K562 (cell line): ENCODE data around the gene ZBTB46. TPM values are rescaled to one million over a fixed set of nuclear protein-coding genes. Genes with fewer than 3 reads are reported as not detected.

ENCODE experiments used
- ATAC-seq: fragments of 200-7000 bp; cut with Tn5 transposase; 3 replicates; pipeline ENCODE4 v1.9.1; 2020; ENCODE audit warnings: moderate library complexity
- BruUV-seq: library from RNA; stranded (reverse); fragments of 400-500 nt; replicated peaks from 2 replicates; lab custom pipeline; 2021; lab: Mats Ljungman, UMichigan
- CTCF ChIA-PET: fragments of 300-600 bp; formaldehyde crosslinking; extraction: SDS; loops from one replicate; lab custom pipeline; 2021; ENCODE audit warnings: low intra/inter-chr PET ratio; lab: Yijun Ruan, JAX
- POLR2A ChIA-PET: fragments of 300-600, 350-650 bp; sonication (Branson Sonifier 250); formaldehyde crosslinking; extraction: SDS; loops from one replicate; lab custom pipeline; 2021; ENCODE audit warnings: antibody characterized with exemption, inconsistent platforms; lab: Yijun Ruan, JAX
- DNase-seq, 4 experiments: peaks; one replicate each; pipeline versions ENCODE4 v3.0.0 to v3.0.0-alpha.2; 2011 to 2018; ENCODE audit warnings: low spot score in 3 of 4, mixed read lengths in 3 of 4; ENCODE audit errors: extremely low read depth in 1 of 4
- FAIRE-seq: peaks from 2 replicates; lab custom pipeline; 2011; peaks lifted over from hg19 to GRCh38; lab: Jason Lieb, UNC
- H2AFZ ChIP-seq: 2 replicates; pipeline ENCODE4 v1.6.0; 2011; ENCODE audit warnings: low read depth, low read length, control low read depth, inconsistent platforms
- H3K27ac ChIP-seq: fragments of 200-600 bp; 3 replicates; pipeline ENCODE4 v1.8.0; 2011; ENCODE audit warnings: low read depth, mild to moderate bottlenecking, control low read depth, inconsistent platforms, low read length, moderate library complexity, mixed read lengths; ENCODE audit errors: extremely low read depth
- H3K27me3 ChIP-seq, 2 experiments: fragments of 300-600 bp in 1 of 2; 2 replicates in 1 of 2; 3 replicates in 1 of 2; pipeline versions ENCODE4 v1.6.0 to v1.8.0; 2011; ENCODE audit warnings: inconsistent platforms in 2 of 2, low read length in 2 of 2, mild to moderate bottlenecking in 1 of 2, mixed read lengths in 1 of 2, moderate library complexity in 1 of 2; ENCODE audit not compliant: control insufficient read depth in 2 of 2, insufficient read depth in 2 of 2
- H3K36me3 ChIP-seq: fragments of 300-600 bp; 3 replicates; pipeline ENCODE4 v1.8.0; 2011; ENCODE audit warnings: mild to moderate bottlenecking, low read length, inconsistent platforms; ENCODE audit not compliant: control insufficient read depth, insufficient read depth
- H3K4me1 ChIP-seq, 2 experiments: fragments of 200-600 bp in 1 of 2; replicated peaks in 1 of 2; 2 replicates in 1 of 2; 3 replicates in 1 of 2; pipeline versions ENCODE4 v1.5.1 to v1.8.0; 2011; ENCODE audit warnings: inconsistent platforms in 2 of 2, low read length in 2 of 2, mild to moderate bottlenecking in 1 of 2, mixed read lengths in 1 of 2, moderate library complexity in 1 of 2; ENCODE audit not compliant: control insufficient read depth in 2 of 2, insufficient read depth in 2 of 2
- H3K4me2 ChIP-seq: 2 replicates; pipeline ENCODE4 v1.6.1; 2011; ENCODE audit warnings: low read length, control low read depth, inconsistent platforms, mixed read lengths; ENCODE audit not compliant: insufficient read depth
- H3K4me3 ChIP-seq: fragments of 200-600 bp; sonication (generic), shearing (Covaris generic); 2 replicates; pipeline ENCODE4 v1.5.1; 2016; ENCODE audit warnings: control low read depth, inconsistent platforms
- H3K79me2 ChIP-seq: fragments of 200-600 bp; 3 replicates; pipeline ENCODE4 v1.8.0; 2011; ENCODE audit warnings: low read length, inconsistent platforms; ENCODE audit not compliant: control insufficient read depth, insufficient read depth
- H3K9ac ChIP-seq, 2 experiments: 2 replicates each; pipeline versions ENCODE4 v1.6.0 to v1.6.1; 2011; ENCODE audit warnings: low read depth in 2 of 2, low read length in 2 of 2, control low read depth in 1 of 2, inconsistent platforms in 1 of 2, mild to moderate bottlenecking in 1 of 2, mixed read lengths in 1 of 2; ENCODE audit not compliant: insufficient read depth in 1 of 2
- H3K9me1 ChIP-seq: one replicate; pipeline ENCODE4 v1.6.0; 2011; ENCODE audit warnings: inconsistent platforms, mild to moderate bottlenecking, low read length, moderate library complexity; ENCODE audit not compliant: control insufficient read depth, insufficient read depth
- H3K9me3 ChIP-seq: replicated peaks from 2 replicates; pipeline ENCODE4 v1.5.1; 2011; ENCODE audit warnings: low read depth, low read length, inconsistent platforms; ENCODE audit not compliant: control insufficient read depth, insufficient read depth
- H4K20me1 ChIP-seq: replicated peaks from 2 replicates; pipeline ENCODE4 v1.6.1; 2011; ENCODE audit warnings: low read length, inconsistent platforms, mixed read lengths; ENCODE audit not compliant: control insufficient read depth, insufficient read depth
- CEBPG ChIP-seq, 3 experiments: fragments of 200-800 bp in 1 of 3; sonication (Bioruptor generic) in 1 of 3; sonication (generic) in 1 of 3; formaldehyde crosslinking in 1 of 3; IDR thresholded peaks in 2 of 3; conservative IDR thresholded peaks in 1 of 3; 2 replicates each; pipeline versions ENCODE4 v1.6.1 to v1.8.0; 2016 to 2022; ENCODE audit warnings: missing compliant biosample characterization in 2 of 3, missing genetic modification characterization in 2 of 3, mild to moderate bottlenecking in 1 of 3, missing genetic modification reagents in 1 of 3
- HDAC1 ChIP-seq, 2 experiments: fragments of 450-650 bp; IDR thresholded peaks; 2 replicates each; pipeline ENCODE4 v1.6.1; 2016 to 2017; ENCODE audit warnings: inconsistent platforms in 1 of 2, mild to moderate bottlenecking in 1 of 2, moderate library complexity in 1 of 2
- YY1 ChIP-seq, 3 experiments: IDR thresholded peaks; 2 replicates each; pipeline ENCODE4 v1.6.1; 2011; ENCODE audit warnings: low read length in 2 of 3, mild to moderate bottlenecking in 2 of 3, moderate library complexity in 2 of 3, borderline replicate concordance in 1 of 3, control low read depth in 1 of 3, low read depth in 1 of 3; ENCODE audit not compliant: insufficient read depth in 3 of 3, insufficient replicate concordance in 2 of 3, control insufficient read depth in 1 of 3, insufficient read length in 1 of 3; ENCODE audit errors: extremely low read depth in 1 of 3
- ZNF12 ChIP-seq: sonication (generic); formaldehyde crosslinking; IDR thresholded peaks from 2 replicates; pipeline ENCODE4 v1.4.0; 2020; ENCODE audit warnings: mild to moderate bottlenecking, missing genetic modification reagents
- ZNF740 ChIP-seq, 3 experiments: fragments of 200-800 bp in 1 of 3; sonication (Bioruptor generic) in 1 of 3; sonication (generic) in 1 of 3; formaldehyde crosslinking in 1 of 3; IDR thresholded peaks; 2 replicates each; pipeline versions ENCODE4 v1.6.1 to v1.8.0; 2016 to 2022; ENCODE audit warnings: mild to moderate bottlenecking in 2 of 3, missing compliant biosample characterization in 2 of 3, missing genetic modification characterization in 2 of 3, missing genetic modification reagents in 1 of 3
- WGBS: fragments of 100-300 bp; shearing (Covaris generic); methylation state at CpG from one replicate; pipeline ENCODE4 v1.1.6; 2016; ENCODE audit warnings: low coverage, mixed read lengths; ENCODE audit not compliant: insufficient coverage; ENCODE audit errors: missing lambda C conversion rate; 5-methylcytosine and 5-hydroxymethylcytosine counted together
- in situ Hi-C: fragments of 300-500 bp; cut with MboI; formaldehyde crosslinking; loops from 4 replicates; pipeline ENCODE4 v1.15.0; 2018; ENCODE audit warnings: inconsistent platforms, mixed read lengths
- intact Hi-C: fragments of 100-400 bp; cut with micrococcal nuclease; formaldehyde crosslinking; loops from 2 replicates; pipeline ENCODE4 v1.14.2; 2022
- polyA plus RNA-seq, 8 experiments: library from polyadenylated mRNA; depleted of rRNA in 4 of 8; stranded (reverse) in 5 of 8; unstranded in 3 of 8; fragments of >200 nt; fragmentation: Nextera tagmentation in 2 of 8; fragmentation: Illumina TruSeq in 1 of 8; extraction: Ambion mirVana in 2 of 8; extraction: Trizol in 1 of 8; gene quantifications; 2 replicates each; pipeline versions ENCODE4 v1.2.1 to v1.2.3, GENCODE V29; 2011 to 2014; ENCODE audit warnings: inconsistent platforms in 1 of 8, missing spikeins in 1 of 8
- total RNA-seq, 7 experiments: library from RNA; depleted of rRNA in 6 of 7; stranded (reverse); fragments of >200 nt in 6 of 7; fragmentation: Illumina TruSeq in 2 of 7; extraction: Trizol in 2 of 7; gene quantifications; 2 replicates each; pipeline versions ENCODE4 v1.2.1 to v1.2.3, GENCODE V29; 2011 to 2021; ENCODE audit warnings: low replicate concordance in 1 of 7
- TF ChIP-seq, protein P1 (sequence below), 2 experiments: fragments of 450-650 bp; conservative IDR thresholded peaks; 2 replicates each; pipeline ENCODE4 v1.6.1; 2017; ENCODE audit warnings: mild to moderate bottlenecking in 2 of 2, moderate library complexity in 2 of 2

The ZBTB46 gene
- total and polyA plus RNA-seq, 9 of the 15 experiments (the other 6 are each of a cell fraction or from before 2014, with no cell fraction given) = 0.29 to 4.1 (median 1.1) TPM

DNA sequence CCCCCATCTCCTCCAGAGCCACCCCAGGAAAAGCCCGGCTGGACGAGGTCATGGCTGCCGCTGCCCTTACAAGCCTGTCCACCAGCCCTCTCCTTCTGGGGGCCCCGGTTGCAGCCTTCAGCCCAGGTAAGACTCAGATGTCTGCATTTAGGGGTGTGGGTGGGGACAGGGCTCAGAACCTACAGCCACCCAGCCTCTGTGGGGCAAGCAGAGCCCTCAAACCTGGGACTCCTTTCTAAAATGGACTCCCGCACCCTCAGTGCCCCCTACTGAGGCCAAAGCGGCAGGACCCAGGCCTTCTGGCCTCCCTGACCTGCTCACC is 89.7 kb downstream of the ZBTB46 start:
- peaks cover 11 to 78% of the 10 kb centered on the region in 2 experiments for H3K4me1 ChIP-seq
- intact Hi-C loops (no loop called here), in situ Hi-C loops (no loop called here)

More for the DNA sequence above, 89.7 kb downstream of the ZBTB46 start:
- Histone ChIP-seq H3K27me3 (no peaks in the 10 kb centered on the region), H3K9ac (peak overlapping the region; percentile 82 to 96), H3K9me1 (no peaks in the 10 kb centered on the region), H3K4me2 (peak overlapping the region; percentile 84), H3K36me3 (peaks cover 39% of the 10 kb centered on the region; the same call in 1 of the 3 replicates), H2AFZ (peak overlapping the region; percentile 70; the same call in 1 of the 2 replicates), H3K27ac (peak overlapping the region; percentile 82), H4K20me1 (no peaks in the 10 kb centered on the region; the same call in 1 of the 2 replicates), H3K9me3 (no peaks in the 10 kb centered on the region), H3K4me3 (peak overlapping the region; percentile 66), H3K79me2 (peaks cover 16% of the 10 kb centered on the region)
- DNase-seq = peak in 2 of 4 experiments; percentile 6 to 18
- TF ChIP-seq ZNF12 = 0 out of 2 replicates have a peak, but pooled peaks have one; percentile 7
- TF ChIP-seq CEBPG (CRISPR knock-in tag; IDR thresholded peaks at IDR 0.05) = no peak
- TF ChIP-seq CEBPG (tag; conservative IDR thresholded peaks at IDR 0.05 in 1 of 2, IDR thresholded peaks at IDR 0.05 in 1 of 2) = no peak
- no peak for TF ChIP-seq HDAC1 (IDR thresholded peaks at IDR 0.05)
- 0 out of 2 replicates have a peak, but pooled peaks have one; percentile 48 for TF ChIP-seq ZNF740 (CRISPR knock-in tag; IDR thresholded peaks at IDR 0.05)
- no peak for TF ChIP-seq ZNF740 (tag; IDR thresholded peaks at IDR 0.05)
- TF ChIP-seq, protein P1, sequence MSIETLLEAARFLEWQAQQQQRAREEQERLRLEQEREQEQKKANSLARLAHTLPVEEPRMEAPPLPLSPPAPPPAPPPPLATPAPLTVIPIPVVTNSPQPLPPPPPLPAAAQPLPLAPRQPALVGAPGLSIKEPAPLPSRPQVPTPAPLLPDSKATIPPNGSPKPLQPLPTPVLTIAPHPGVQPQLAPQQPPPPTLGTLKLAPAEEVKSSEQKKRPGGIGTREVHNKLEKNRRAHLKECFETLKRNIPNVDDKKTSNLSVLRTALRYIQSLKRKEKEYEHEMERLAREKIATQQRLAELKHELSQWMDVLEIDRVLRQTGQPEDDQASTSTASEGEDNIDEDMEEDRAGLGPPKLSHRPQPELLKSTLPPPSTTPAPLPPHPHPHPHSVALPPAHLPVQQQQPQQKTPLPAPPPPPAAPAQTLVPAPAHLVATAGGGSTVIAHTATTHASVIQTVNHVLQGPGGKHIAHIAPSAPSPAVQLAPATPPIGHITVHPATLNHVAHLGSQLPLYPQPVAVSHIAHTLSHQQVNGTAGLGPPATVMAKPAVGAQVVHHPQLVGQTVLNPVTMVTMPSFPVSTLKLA (conservative IDR thresholded peaks at IDR 0.05) = 0 out of 4 replicates have a peak, but pooled peaks of 1 of the 2 experiments have one; percentile 43
- peak in 1 of 3 experiments; percentile 22 for TF ChIP-seq YY1 (IDR thresholded peaks at IDR 0.05; ENCODE audit: borderline replicate concordance in 1 of 3, control insufficient read depth in 1 of 3, extremely low read depth in 1 of 3, insufficient read depth in 3 of 3, insufficient read length in 1 of 3, insufficient replicate concordance in 2 of 3, low read depth in 1 of 3, low read length in 2 of 3)
- FAIRE-seq = no peak
- POLR2A ChIA-PET = interaction anchor here (0.5 to 2.0 kb wide), 11 partner anchors 9 to 205 kb away, joined by 3 to 7 read pairs (median 3); partner anchors contain the start of genes ARFRP1 and ZGPAT
- no TSS peak for BruUV-seq
- CTCF ChIA-PET = no interaction called here
- no peak for ATAC-seq
- WGBS = 41% methylated on average over 6 of the region's 6 CpGs
